ENCODE data around the gene CDH4.

The CDH4 gene

DNA sequence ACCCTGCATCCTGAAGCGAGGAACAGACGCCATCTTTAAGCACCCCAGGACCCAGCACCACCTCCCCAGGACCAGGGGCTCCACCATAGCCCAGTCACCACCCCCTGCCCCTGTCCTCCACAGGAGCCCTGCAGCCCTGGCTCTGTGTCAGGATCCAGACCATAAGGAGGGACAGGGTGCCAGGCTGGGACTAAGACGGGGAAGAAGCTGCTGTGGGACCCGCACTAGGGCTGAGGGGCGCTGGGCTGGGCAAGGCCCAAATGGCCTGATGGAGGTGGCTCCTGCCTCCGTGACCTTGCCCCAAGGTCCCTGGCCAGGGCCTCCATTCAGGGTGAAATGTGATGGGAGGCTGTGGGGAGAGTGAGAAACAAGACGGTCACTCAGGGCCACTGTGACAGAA lies 428.0 kb downstream of the CDH4 start:
- TF ChIP-seq TCF12 (IDR thresholded peaks at IDR 0.05; ENCODE audit: low read depth) (no peak), YY1 (IDR thresholded peaks at IDR 0.05; ENCODE audit: low read depth) (no peak), TAF1 (IDR thresholded peaks at IDR 0.05; ENCODE audit: low read depth) (no peak), CEBPB (IDR thresholded peaks at IDR 0.05) (no peak), EGR1 (IDR thresholded peaks at IDR 0.05) (no peak), CREB1 (IDR thresholded peaks at IDR 0.05; ENCODE audit: low read depth) (no peak), ZBTB7A (IDR thresholded peaks at IDR 0.05; ENCODE audit: low read depth) (no peak), NFIC (IDR thresholded peaks at IDR 0.05) (no peak), RAD21 (IDR thresholded peaks at IDR 0.05; ENCODE audit: low read depth) (no peak)
- TF ChIP-seq, protein P1, sequence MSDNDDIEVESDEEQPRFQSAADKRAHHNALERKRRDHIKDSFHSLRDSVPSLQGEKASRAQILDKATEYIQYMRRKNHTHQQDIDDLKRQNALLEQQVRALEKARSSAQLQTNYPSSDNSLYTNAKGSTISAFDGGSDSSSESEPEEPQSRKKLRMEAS (IDR thresholded peaks at IDR 0.05) = no peak

DNA sequence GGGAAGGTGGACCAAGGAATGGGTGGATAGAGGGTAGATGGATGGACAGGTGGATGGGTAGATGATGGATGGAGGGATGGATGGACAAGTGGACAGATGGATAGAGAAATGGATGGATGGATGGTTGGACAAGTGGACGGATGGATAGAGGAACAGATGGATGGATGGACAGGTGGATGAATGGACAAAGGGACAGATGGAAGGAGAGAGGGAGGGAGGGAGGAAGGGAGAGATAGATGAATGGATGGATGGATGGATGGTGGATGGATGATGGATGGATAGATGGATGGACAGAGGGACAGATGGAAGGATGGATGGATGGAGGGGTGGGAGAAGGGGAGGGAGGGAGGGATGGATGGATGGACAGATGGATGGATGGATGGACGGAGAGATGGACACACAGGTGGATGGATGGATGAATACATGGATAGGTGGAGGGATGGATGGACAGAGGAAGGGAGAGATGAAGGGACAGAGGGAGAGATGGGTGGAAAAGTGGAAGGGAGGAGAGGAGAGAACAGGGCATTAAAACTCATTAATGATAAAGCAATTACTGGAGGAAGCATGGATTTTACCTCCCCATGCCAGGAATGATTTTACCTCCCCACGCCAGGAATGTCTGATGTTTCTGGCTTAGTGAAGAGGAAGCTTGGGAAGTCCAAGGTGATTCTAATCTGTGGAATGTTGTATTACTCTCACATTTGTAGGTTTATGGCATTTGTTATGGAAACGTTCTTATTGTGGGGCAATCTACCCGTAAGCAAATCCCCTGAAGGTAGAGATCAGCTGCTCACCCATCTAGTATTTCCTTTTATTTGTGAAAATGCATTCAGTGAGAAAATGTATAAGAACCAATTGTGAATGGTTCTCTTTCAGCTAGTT lies 430.3 kb downstream of the CDH4 start:
- no peak for TF ChIP-seq RAD21 (IDR thresholded peaks at IDR 0.05; ENCODE audit: low read depth)
- TF ChIP-seq CEBPB (IDR thresholded peaks at IDR 0.05) = no peak
- no peak for TF ChIP-seq TCF12 (IDR thresholded peaks at IDR 0.05; ENCODE audit: low read depth)
- no peak for TF ChIP-seq TAF1 (IDR thresholded peaks at IDR 0.05; ENCODE audit: low read depth)
- TF ChIP-seq FOXM1 (IDR thresholded peaks at IDR 0.05; ENCODE audit: borderline replicate concordance, low read depth) = no peak
- no peak for TF ChIP-seq EP300 (IDR thresholded peaks at IDR 0.05; ENCODE audit: borderline replicate concordance)
- no peak for TF ChIP-seq NFIC (IDR thresholded peaks at IDR 0.05)
- no peak for TF ChIP-seq TEAD4 (IDR thresholded peaks at IDR 0.05)
- TF ChIP-seq, protein P1 (IDR thresholded peaks at IDR 0.05) = no peak

DNA sequence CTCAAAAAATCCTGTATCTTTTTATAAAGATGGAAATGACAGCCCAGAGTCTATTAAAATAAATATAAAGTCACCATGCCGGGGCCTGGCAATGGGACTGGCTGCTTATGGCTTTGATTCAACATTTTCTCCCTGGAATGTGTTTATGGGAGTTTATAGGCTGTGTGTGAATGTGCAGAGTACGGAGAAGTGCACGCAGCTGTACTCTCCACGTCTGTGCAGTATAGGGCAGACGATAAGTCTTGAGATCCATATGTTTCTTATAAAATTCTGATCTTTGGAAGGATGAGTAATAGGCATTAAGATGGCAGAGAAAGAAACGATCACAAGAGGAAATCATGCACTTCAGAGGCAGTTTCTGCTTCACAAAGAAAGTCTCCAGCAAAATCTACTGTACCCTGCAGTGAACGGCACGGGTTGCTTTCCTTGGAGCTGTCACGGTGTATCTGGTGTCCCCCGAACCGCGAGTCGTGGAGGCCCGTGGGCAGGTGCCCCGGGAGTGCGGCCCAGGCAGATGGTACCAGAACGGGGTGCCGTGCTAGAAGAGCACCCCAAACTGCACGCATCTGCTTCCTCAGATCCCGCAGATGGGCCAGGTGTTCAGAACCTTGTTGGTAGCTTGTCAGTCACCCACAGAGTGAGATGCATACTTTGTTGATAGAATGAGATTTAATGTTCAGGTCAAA lies 431.1 kb downstream of the CDH4 start:
- TF ChIP-seq CREB1 (IDR thresholded peaks at IDR 0.05; ENCODE audit: low read depth) = no peak
- TF ChIP-seq, protein P1 (IDR thresholded peaks at IDR 0.05) = no peak

DNA sequence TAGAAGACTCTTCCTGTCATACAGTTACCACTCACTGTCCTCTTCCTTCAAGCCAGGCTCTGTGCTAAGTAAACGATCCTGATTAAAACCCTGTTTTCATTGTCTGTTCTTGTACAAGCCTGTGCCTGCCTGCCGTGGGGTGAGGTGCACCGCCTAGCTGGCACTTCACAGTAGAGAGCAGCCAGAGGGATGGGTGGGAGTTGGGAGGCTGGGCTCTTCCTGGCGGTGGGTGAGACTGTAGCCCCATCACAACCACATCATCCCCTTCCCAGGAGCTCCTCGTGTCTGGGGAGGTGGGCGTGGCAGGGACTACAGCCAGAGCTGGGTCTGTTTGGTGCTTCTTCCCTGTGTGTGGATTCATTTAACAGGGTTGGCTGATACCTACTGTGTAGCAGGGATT lies 431.7 kb downstream of the CDH4 start:
- TF ChIP-seq EP300 (IDR thresholded peaks at IDR 0.05; ENCODE audit: borderline replicate concordance) (no peak), ZBTB7A (IDR thresholded peaks at IDR 0.05; ENCODE audit: low read depth) (no peak), TCF12 (IDR thresholded peaks at IDR 0.05; ENCODE audit: low read depth) (no peak), FOXM1 (IDR thresholded peaks at IDR 0.05; ENCODE audit: borderline replicate concordance, low read depth) (no peak), TEAD4 (IDR thresholded peaks at IDR 0.05) (no peak), NFIC (IDR thresholded peaks at IDR 0.05) (no peak)
- TF ChIP-seq, protein P2, sequence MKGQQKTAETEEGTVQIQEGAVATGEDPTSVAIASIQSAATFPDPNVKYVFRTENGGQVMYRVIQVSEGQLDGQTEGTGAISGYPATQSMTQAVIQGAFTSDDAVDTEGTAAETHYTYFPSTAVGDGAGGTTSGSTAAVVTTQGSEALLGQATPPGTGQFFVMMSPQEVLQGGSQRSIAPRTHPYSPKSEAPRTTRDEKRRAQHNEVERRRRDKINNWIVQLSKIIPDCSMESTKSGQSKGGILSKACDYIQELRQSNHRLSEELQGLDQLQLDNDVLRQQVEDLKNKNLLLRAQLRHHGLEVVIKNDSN (IDR thresholded peaks at IDR 0.05) = no peak

DNA sequence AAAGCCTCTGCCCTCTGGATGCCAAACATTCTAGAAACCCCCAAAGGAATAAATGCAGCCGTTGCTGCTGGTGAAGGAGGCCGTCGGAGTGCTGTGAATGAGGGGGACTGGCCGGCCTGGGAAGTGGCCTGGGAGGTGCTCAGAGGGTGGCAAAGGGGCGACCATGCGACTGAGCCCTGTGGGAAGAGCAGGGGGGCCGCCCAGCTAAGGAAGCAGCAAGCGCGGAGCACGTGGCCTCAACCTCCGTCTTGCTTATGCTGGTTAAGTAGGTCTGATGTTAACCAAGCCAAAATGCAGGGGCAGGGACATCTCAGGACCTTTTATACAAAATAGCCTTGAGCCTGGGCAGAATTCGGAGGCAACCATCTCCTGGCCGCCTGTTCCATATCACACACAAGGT lies 432.1 kb downstream of the CDH4 start:
- TF ChIP-seq EGR1 (IDR thresholded peaks at IDR 0.05) (no peak), CREB1 (IDR thresholded peaks at IDR 0.05; ENCODE audit: low read depth) (no peak), EP300 (IDR thresholded peaks at IDR 0.05; ENCODE audit: borderline replicate concordance) (no peak), TCF12 (IDR thresholded peaks at IDR 0.05; ENCODE audit: low read depth) (no peak), YY1 (IDR thresholded peaks at IDR 0.05; ENCODE audit: low read depth) (no peak)

DNA sequence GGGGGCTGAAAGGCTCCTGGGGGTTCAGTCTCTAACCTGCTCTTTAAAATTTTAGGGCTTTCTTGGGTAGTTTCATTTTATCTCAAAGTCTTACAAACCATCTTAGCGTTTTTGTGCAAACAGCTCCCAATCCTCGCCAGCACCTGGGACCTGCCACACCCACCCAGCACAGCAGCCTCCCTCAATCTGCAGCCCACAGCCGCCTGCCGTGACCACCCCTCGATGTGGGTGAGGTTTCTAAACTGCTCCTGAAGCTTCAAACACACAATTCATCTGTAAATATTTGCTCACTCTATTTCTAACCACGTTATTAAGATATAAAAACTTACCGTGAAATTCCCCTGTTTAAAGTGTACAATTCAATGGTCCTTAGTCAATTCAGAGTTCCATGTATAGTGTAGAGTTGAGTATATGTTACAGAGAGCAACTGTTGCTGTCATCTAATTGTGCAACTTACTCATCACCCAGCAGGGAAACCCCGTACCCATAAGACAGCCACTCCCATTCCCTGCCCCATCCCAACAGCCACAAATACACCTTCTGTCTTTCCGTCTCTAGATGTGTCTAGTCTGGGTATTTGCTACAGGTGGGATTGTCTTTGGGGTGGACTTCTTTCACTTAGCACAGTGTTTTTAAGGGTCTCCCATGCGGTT lies 432.6 kb downstream of the CDH4 start:
- no peak for TF ChIP-seq TAF1 (IDR thresholded peaks at IDR 0.05; ENCODE audit: low read depth)
- TF ChIP-seq, protein P1 (IDR thresholded peaks at IDR 0.05) = no peak
- TF ChIP-seq TCF12 (IDR thresholded peaks at IDR 0.05; ENCODE audit: low read depth) = no peak
- TF ChIP-seq TEAD4 (IDR thresholded peaks at IDR 0.05) = no peak
- TF ChIP-seq, protein P2 (IDR thresholded peaks at IDR 0.05) = no peak
- TF ChIP-seq YY1 (IDR thresholded peaks at IDR 0.05; ENCODE audit: low read depth) = no peak
- no peak for TF ChIP-seq NFIC (IDR thresholded peaks at IDR 0.05)
- TF ChIP-seq CREB1 (IDR thresholded peaks at IDR 0.05; ENCODE audit: low read depth) = no peak
- no peak for TF ChIP-seq RAD21 (IDR thresholded peaks at IDR 0.05; ENCODE audit: low read depth)
- TF ChIP-seq FOXM1 (IDR thresholded peaks at IDR 0.05; ENCODE audit: borderline replicate concordance, low read depth) = no peak

DNA sequence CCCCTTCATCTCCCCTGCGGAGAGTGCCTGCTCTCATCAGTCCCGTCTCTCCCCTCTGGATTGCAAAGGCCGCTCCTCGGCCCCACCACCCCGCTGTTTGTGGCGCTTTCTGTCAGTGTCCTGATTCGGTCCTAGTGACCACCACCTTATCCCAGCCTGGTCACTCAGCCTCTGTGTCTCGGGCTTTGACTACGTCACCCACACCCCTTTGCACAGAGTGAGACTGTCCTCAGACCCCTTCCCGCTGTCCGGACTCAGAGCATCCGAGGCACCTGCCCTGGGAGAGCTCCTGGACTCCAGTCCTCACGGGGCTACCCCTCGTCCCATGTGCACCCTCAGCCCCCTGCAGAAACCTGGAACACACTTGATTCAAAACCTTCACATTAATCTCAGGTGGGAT lies 433.4 kb downstream of the CDH4 start:
- TF ChIP-seq, protein P3, sequence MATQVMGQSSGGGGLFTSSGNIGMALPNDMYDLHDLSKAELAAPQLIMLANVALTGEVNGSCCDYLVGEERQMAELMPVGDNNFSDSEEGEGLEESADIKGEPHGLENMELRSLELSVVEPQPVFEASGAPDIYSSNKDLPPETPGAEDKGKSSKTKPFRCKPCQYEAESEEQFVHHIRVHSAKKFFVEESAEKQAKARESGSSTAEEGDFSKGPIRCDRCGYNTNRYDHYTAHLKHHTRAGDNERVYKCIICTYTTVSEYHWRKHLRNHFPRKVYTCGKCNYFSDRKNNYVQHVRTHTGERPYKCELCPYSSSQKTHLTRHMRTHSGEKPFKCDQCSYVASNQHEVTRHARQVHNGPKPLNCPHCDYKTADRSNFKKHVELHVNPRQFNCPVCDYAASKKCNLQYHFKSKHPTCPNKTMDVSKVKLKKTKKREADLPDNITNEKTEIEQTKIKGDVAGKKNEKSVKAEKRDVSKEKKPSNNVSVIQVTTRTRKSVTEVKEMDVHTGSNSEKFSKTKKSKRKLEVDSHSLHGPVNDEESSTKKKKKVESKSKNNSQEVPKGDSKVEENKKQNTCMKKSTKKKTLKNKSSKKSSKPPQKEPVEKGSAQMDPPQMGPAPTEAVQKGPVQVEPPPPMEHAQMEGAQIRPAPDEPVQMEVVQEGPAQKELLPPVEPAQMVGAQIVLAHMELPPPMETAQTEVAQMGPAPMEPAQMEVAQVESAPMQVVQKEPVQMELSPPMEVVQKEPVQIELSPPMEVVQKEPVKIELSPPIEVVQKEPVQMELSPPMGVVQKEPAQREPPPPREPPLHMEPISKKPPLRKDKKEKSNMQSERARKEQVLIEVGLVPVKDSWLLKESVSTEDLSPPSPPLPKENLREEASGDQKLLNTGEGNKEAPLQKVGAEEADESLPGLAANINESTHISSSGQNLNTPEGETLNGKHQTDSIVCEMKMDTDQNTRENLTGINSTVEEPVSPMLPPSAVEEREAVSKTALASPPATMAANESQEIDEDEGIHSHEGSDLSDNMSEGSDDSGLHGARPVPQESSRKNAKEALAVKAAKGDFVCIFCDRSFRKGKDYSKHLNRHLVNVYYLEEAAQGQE (IDR thresholded peaks at IDR 0.05; ENCODE audit: low read depth) = no peak
- TF ChIP-seq FOXM1 (IDR thresholded peaks at IDR 0.05; ENCODE audit: borderline replicate concordance, low read depth) (no peak), TEAD4 (IDR thresholded peaks at IDR 0.05) (no peak), YY1 (IDR thresholded peaks at IDR 0.05; ENCODE audit: low read depth) (no peak), NFIC (IDR thresholded peaks at IDR 0.05) (no peak), TAF1 (IDR thresholded peaks at IDR 0.05; ENCODE audit: low read depth) (no peak), ZBTB7A (IDR thresholded peaks at IDR 0.05; ENCODE audit: low read depth) (no peak), RAD21 (IDR thresholded peaks at IDR 0.05; ENCODE audit: low read depth) (no peak), EGR1 (IDR thresholded peaks at IDR 0.05) (no peak), CEBPB (IDR thresholded peaks at IDR 0.05) (no peak), EP300 (IDR thresholded peaks at IDR 0.05; ENCODE audit: borderline replicate concordance) (no peak), CREB1 (IDR thresholded peaks at IDR 0.05; ENCODE audit: low read depth) (no peak), TCF12 (IDR thresholded peaks at IDR 0.05; ENCODE audit: low read depth) (no peak)
- TF ChIP-seq, protein P2 (IDR thresholded peaks at IDR 0.05) = no peak
- TF ChIP-seq, protein P1 (IDR thresholded peaks at IDR 0.05) = no peak

All from Ishikawa (cell line).